ENCODE data around the gene HPCAL1. TPM values are rescaled to one million over a fixed set of nuclear protein-coding genes. Genes with fewer than 3 reads are reported as not detected.

The HPCAL1 gene
- polyA plus RNA-seq, 3 donors: 82.1 to 99.5 (median 98.0) TPM

- DNase-seq: no peak
- intact Hi-C loops (cut with micrococcal nuclease): no loop called here
- no peak overlapping the region for H3K4me3 Mint-ChIP-seq
- no peaks in the 10 kb centered on the region for H3K9me3 ChIP-seq (replicated peaks in 1 of 2; ENCODE audit: control insufficient read depth in 1 of 2, insufficient read depth in 1 of 2, low read length in 2 of 2)
- H3K9ac ChIP-seq (ENCODE audit: insufficient read depth, low read length, poor library complexity, severe bottlenecking): no peak overlapping the region
- 95% methylated on average over 5 of the region's 11 CpGs for WGBS (ENCODE audit: insufficient coverage)
- no peak overlapping the region for H3K4me2 ChIP-seq (replicated peaks; ENCODE audit: extremely low read depth, low read length, poor library complexity, severe bottlenecking)
- H3K4me3 ChIP-seq (replicated peaks in 1 of 3; ENCODE audit: low read depth in 2 of 3, low read length in 3 of 3): no peak overlapping the region
- no peaks in the 10 kb centered on the region for H3K36me3 ChIP-seq (replicated peaks in 1 of 2; ENCODE audit: control insufficient read depth in 1 of 2, insufficient read depth in 2 of 2, low read length in 2 of 2)
- H3K27me3 Mint-ChIP-seq (ENCODE audit: low read depth in 3 of 3): peaks cover 2 to 8% (median 7%) of the 10 kb centered on the region in 3 donors
- no peak overlapping the region for H3K27ac ChIP-seq (ENCODE audit: low read depth in 1 of 2, low read length in 2 of 2)
- no peaks in the 10 kb centered on the region for H3K36me3 Mint-ChIP-seq
- no peaks in the 10 kb centered on the region for H3K27me3 ChIP-seq (ENCODE audit: control insufficient read depth in 2 of 2, insufficient read depth in 2 of 2, low read length in 2 of 2)
- no peak overlapping the region for H2AFZ ChIP-seq (ENCODE audit: insufficient read depth, low read depth, low read length, poor library complexity, severe bottlenecking)
- no peaks in the 10 kb centered on the region for H3K4me1 ChIP-seq (ENCODE audit: control insufficient read depth in 1 of 2, insufficient read depth in 2 of 2, low read length in 2 of 2)
- H3K9me3 Mint-ChIP-seq: no peaks in the 10 kb centered on the region
- no peaks in the 10 kb centered on the region for H4K20me1 ChIP-seq (ENCODE audit: insufficient read depth, low read length)
- H3K79me2 ChIP-seq (ENCODE audit: insufficient read depth, low read length): no peaks in the 10 kb centered on the region
- H3K4me1 Mint-ChIP-seq: no peaks in the 10 kb centered on the region
- TF ChIP-seq CTCF (IDR thresholded peaks at IDR 0.05): no peak
- no peak overlapping the region for H3K27ac Mint-ChIP-seq
These were observed 164.1 kb downstream of the HPCAL1 start for GRCh38 chr2:10466801-10467200.

- intact Hi-C loops (cut with micrococcal nuclease): no loop called here
- H3K27ac Mint-ChIP-seq: no peak overlapping the region
- H3K79me2 ChIP-seq (ENCODE audit: insufficient read depth, low read length): no peaks in the 10 kb centered on the region
- no peak overlapping the region for H3K9ac ChIP-seq (ENCODE audit: insufficient read depth, low read length, poor library complexity, severe bottlenecking)
- H3K27me3 ChIP-seq (ENCODE audit: control insufficient read depth in 2 of 2, insufficient read depth in 2 of 2, low read length in 2 of 2): no peaks in the 10 kb centered on the region
- H4K20me1 ChIP-seq (ENCODE audit: insufficient read depth, low read length): no peaks in the 10 kb centered on the region
- H3K9me3 ChIP-seq (replicated peaks in 1 of 2; ENCODE audit: control insufficient read depth in 1 of 2, insufficient read depth in 1 of 2, low read length in 2 of 2): no peaks in the 10 kb centered on the region
- H3K4me1 Mint-ChIP-seq: no peaks in the 10 kb centered on the region
- TF ChIP-seq CTCF (IDR thresholded peaks at IDR 0.05): no peak
- H3K4me1 ChIP-seq (ENCODE audit: control insufficient read depth in 1 of 2, insufficient read depth in 2 of 2, low read length in 2 of 2): no peaks in the 10 kb centered on the region
- H3K27ac ChIP-seq (ENCODE audit: low read depth in 1 of 2, low read length in 2 of 2): no peak overlapping the region
- H3K36me3 ChIP-seq (replicated peaks in 1 of 2; ENCODE audit: control insufficient read depth in 1 of 2, insufficient read depth in 2 of 2, low read length in 2 of 2): no peaks in the 10 kb centered on the region
- no peak for DNase-seq
- peaks cover 0 to 5% (median 5%) of the 10 kb centered on the region in 3 donors for H3K27me3 Mint-ChIP-seq (ENCODE audit: low read depth in 3 of 3)
- H3K4me3 Mint-ChIP-seq: no peak overlapping the region
- no peaks in the 10 kb centered on the region for H3K9me3 Mint-ChIP-seq
- 92% methylated on average over 7 of the region's 15 CpGs for WGBS (ENCODE audit: insufficient coverage)
- H3K4me3 ChIP-seq (replicated peaks in 1 of 3; ENCODE audit: low read depth in 2 of 3, low read length in 3 of 3): no peak overlapping the region
- no peaks in the 10 kb centered on the region for H3K36me3 Mint-ChIP-seq
- no peak overlapping the region for H3K4me2 ChIP-seq (replicated peaks; ENCODE audit: extremely low read depth, low read length, poor library complexity, severe bottlenecking)
- no peak overlapping the region for H2AFZ ChIP-seq (ENCODE audit: insufficient read depth, low read depth, low read length, poor library complexity, severe bottlenecking)
These were observed 164.7 kb downstream of the HPCAL1 start for GRCh38 chr2:10467401-10467800.
